ENCODE measurements around the gene COL4A2.

The COL4A2 gene

GRCh38 chr13:110339975-110340550 is 33.0 kb downstream of the COL4A2 start:
- no peak for DNase-seq (ENCODE audit: low read depth)

DNA sequence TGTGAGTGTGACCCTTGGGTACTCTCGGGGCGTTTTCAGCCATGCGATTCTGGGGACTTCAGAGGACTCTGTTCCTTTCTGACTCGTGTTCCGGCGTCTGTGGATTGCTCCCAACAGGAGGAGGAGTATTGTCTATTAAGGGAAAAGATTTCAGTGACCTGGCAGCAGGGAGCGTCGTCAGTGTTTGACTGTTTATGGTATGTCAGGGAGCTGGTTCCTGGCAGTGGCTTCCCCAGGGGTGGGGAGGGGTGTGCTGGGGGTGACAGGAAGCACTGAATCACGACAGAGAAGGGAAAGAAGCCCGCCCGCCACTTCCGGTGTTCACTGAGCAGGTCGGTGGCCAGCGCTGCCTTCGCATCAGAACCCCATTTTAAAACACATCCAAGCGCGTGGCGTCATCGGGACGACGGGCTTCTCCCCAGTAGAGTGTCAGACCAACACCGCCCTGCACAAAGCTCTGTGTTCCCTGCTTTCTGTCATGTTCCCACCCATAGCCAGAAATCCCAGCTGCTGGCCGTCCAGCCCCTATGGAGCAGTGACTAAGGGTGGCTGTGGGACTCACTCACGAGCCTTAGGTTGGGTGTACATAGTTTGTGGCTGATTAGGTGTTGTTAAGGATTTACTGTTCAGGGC is 33.8 kb downstream of the COL4A2 start:
- DNase-seq (ENCODE audit: low read depth), result peak; percentile 22

GRCh38 chr13:110341445-110342244 is 34.6 kb downstream of the COL4A2 start:
- DNase-seq (ENCODE audit: low read depth), result no peak

DNA sequence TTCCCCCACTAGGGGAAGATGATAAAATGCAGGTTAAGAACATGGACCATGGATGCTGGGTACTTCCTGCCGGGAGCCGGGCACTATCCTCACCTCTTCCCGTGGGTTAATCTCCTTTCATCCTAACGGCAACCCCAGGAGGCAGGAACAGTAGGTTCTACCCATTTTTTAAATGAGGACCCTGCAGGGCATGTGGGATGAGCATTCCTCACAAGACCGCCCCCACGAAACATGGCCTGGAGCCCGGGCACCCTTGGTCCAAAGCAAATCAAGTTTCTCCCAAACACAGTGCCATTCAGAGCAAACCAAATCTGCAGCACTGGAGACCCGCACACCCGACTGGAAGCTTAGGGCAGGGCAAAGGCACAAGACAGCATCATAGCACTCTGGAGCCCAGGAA is 35.4 kb downstream of the COL4A2 start:
- no peak for DNase-seq (ENCODE audit: low read depth)

DNA sequence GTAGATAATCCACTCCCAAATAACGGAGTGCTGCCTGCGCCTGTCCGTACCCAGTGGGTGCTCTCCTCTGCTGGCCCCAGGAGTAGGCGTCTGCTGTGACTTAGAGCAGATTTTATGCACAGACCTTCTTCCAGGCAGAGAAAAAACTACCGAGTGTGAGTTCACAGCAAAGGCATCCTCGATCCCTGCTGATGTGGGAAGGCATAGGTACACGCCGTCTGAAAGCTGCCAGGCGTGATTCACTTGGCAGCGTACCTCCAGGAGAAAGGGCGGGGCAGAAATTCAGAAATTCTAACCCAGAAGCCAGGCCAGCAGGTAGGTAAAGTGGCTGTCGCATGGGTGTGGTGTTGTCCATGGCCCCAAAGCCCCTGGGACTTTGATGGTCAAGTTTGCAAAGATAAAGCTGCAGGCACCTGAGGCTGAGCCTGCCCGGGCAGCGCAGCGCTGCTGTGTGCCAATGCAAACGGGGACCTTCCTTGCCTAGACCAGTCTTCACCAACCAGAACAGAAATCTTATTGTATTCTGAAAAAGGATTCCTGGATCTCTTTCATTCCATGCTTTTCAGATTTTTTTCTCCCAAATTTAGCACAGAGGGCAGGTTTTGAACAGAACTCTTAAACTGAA is 36.3 kb downstream of the COL4A2 start:
- no peak for DNase-seq (ENCODE audit: low read depth)

DNA sequence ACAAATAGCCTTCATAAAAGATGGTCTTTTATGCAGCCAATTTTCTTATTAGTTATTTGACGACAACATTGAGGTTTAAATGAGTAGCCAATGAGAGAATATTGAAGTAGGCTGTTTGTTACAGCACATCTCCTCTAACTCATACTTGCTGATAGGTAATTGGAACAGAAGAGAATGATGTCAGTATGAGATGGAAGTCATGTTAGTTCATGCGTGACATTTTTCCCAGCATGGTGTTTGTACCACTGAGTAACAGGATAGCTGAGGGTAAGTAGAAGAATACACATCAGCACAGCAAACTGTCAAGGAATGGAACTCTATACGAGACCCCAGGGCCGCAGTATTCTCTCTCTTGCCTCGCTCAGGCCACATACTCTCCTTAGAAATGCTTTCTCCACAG is 37.2 kb downstream of the COL4A2 start:
- no peak for DNase-seq (ENCODE audit: low read depth)

- no peak for DNase-seq (ENCODE audit: low read depth)
Measured at GRCh38 chr13:110345266-110345665, 38.2 kb downstream of the COL4A2 start.

GRCh38 chr13:110345701-110346100 is 38.6 kb downstream of the COL4A2 start:
- DNase-seq (ENCODE audit: low read depth), result no peak

- DNase-seq (ENCODE audit: low read depth), result no peak
Measured at GRCh38 chr13:110346661-110347067, 39.6 kb downstream of the COL4A2 start.

DNA sequence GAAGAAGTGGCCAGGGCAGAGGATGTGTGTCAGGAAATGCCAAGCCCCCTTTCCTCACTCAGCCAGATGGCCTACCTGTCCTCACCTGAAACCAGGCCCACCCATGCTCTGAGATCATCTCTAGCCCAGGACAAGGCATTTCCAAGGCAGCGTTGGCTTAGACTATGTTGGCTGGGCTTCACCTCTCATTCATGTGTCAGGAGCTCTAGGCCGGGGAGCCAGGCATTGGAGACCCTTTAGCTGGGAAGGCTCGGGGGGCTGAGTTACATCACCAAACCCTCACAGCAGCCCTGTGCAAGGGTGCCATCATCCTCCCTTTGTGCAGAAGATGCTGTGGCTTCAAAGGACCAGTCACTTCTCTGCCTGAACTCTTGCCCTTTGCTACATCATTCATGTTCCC is 40.0 kb downstream of the COL4A2 start:
- DNase-seq (ENCODE audit: low read depth), result no peak

DNA sequence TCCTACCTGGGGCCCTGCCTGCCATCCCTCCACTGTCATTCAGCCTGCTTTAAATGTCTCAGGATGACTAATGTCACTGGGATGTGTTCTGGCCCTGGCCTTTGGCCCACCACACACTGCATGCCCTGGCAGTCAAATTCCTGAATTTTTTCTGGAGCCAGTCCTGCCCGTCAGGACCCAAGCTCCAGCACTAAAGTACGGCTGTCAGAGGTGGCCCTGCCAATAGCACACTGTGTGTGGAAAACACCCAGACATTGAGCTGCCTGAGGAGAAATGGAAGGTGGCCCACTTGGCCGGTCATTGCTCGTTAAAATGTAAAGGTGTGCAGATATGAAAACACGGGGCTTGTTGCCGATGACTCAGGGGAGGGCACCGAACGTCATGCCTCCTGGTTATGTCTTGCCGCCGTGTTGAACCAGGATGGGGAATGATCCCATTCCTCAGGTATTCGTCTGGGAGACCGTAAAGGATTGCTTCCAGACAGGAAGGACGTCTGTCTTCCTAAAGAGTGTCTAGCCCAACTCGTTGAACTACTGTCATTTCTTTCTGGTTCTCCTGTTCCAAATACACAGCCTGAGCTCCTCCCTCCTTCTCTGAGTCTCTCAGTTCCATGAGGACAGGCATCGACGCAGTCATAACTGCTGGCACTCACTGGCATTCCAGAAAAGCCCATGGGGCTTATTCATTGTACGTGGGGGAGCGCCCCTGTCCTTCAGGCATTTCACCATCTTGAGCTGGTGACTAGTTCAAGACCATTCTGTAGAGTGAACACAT is 40.6 kb downstream of the COL4A2 start:
- no peak for DNase-seq (ENCODE audit: low read depth)

- no peak for DNase-seq (ENCODE audit: low read depth)
Measured at GRCh38 chr13:110348309-110349105, 41.4 kb downstream of the COL4A2 start.

GRCh38 chr13:110349239-110349638 is 42.2 kb downstream of the COL4A2 start:
- no peak for DNase-seq (ENCODE audit: low read depth)

- DNase-seq (ENCODE audit: low read depth), result no peak
Measured at GRCh38 chr13:110350049-110350448, 43.0 kb downstream of the COL4A2 start.

- no peak for DNase-seq (ENCODE audit: low read depth)
Measured at GRCh38 chr13:110350509-110350908, 43.4 kb downstream of the COL4A2 start.

DNA sequence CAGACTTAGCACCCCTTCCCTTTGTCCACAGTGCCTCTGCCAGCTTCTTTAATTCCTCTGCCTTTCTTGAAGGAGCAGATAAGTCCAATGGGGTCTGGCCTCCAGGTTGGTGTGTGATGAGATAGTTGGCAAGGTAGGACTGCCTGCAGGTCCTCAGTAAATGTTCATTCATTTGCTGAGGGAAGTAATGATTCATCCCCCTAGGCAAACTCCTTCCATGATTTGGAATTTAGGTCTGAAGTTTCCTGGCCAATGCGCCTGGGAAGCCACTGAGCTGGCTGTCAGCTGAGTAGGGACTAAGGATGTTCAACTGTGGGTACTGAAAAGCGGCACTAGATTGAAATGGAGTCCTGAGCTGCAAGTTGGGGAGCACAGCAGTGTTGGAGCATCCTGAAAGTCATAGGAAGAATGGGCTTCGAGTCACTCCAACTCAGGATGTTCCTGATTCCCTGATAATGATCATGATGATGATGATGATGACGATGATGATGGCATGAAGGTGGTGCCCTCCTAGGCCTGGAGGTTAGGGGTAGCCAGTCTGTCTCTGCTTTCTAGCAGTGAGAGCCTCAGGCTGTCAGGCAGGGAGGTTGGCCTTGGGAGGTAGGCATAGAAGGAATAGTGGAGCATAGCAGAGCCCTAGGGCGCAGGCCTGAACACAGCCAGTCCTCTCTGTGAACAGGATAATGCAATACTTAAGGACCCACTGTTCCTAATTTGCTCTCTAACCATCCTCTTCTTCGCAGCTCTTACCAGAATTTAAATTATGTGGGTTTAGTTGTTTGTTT is 44.7 kb downstream of the COL4A2 start:
- DNase-seq (ENCODE audit: low read depth), result no peak

- DNase-seq (ENCODE audit: low read depth), result no peak
Measured at GRCh38 chr13:110352735-110353134, 45.7 kb downstream of the COL4A2 start.

DNA sequence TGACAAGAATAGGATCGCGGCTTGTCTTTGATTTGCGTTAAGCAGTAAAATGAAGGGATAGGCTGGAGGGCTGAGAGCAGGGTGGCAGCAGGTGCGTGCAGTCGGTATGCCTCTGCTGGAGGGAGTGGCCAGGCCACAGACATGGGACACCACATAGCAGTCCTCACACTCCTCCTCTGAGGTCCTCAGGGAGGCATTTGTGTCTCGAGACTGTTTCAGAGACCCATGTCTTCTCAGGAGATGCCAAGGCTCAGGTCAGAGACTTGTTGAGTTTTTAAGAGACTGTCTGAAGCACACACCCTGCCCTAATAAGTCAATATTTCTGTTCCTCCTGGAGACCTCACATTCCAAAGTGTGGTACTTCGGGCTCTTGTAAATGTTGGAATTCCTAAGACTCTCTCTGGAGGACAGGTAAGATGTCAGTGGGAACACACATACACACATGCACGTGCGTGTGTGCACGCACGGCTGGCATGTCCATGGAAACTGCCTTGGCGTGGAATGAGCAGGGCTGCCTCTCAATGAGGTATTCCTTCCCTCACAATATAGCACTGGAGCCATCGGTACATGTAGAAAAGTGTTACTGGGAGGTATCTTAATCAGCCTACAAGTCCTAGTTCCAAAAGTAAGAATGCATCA is 46.4 kb downstream of the COL4A2 start:
- DNase-seq (ENCODE audit: low read depth), result no peak

DNA sequence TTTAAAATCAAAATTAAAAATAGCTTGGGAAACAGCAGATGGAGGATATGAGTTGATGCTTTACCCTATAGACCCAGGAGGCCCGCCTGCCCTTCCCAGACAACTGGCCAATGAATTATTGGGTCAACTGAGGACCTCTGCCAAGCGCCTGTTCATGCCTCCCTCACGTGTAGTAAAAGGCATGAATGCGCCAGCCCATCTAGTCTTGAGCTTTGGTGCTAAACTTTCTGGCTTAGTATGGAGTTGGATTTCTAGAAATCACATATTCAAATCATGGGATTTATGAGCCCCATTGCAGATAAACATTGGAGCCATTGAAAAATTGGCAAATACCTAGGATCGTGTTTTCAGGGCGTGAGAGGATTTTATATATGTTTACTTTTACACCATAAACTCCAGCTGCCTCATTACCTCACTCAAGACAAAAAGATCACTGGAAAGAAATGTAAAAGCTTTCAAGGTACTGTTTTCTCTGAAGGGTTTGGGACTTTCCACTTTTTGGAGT is 47.1 kb downstream of the COL4A2 start:
- DNase-seq (ENCODE audit: low read depth), result no peak
